HG02943 (cell line): ENCODE measurements around the gene ZNF827.

Source experiments
- ATAC-seq: cut with Tn5 transposase; IDR thresholded peaks from one replicate; pipeline ENCODE4 v1.9.1; 2021; ENCODE audit warnings: mild to moderate bottlenecking, low read depth, moderate library complexity; ENCODE audit not compliant: unreplicated experiment

Gene ZNF827

DNA sequence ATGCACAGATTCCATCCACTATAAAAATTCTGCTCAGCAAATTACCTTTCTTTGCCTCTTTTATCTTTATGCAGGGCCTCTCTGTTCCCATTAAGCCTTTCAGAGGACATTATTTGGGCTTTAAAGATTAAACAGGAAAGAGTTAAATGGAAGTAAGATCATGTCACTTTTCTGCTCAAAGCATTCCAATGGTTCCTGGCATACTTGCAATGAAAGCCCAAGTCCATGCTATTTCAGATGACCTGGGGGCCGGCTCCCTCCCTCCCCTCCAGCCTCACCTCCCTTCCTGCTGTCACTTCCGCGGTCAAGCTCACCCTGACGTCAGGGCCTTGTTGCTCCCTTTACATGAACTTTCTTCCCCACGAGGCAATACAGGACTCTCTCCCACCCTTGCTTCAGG, 133.1 kb downstream of the ZNF827 start:
- ATAC-seq = no peak

DNA sequence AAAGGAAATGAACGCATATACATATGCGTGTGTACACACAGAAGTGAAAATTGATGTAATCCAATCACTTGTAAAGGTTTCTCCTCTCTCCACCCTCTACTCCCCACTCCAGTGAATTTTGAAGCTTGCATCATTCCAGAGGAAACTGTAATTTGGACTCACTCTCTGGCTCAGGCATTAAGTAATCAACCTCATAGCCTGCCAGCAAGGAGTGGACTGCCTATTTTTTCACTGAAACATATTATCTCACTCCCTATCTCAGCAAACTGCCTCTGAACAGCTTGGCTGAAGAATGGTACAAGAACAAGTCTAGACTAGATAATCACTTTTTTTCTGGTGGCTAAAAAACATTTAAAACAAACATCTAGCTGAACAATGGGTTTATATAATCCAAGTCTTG, 134.5 kb downstream of the ZNF827 start:
- ATAC-seq = no peak

DNA sequence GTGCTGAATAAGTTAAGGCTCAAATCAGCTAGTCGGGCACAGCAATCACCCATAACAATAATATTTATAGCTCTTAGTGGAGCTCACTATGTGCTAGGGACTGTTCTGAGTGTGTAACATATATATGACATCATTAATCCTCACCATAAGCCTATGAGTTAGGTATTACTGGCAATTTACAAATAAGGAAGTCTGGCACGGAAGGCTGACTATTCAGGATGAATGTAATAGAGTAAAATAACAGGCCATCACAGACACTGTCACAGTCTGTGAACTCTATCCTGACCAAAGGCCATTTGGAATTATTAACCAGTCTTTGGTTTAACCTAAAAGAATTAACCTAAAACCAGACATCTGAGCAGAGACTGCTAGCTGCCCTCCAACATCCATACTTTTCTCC, 139.4 kb downstream of the ZNF827 start:
- ATAC-seq = no peak

DNA sequence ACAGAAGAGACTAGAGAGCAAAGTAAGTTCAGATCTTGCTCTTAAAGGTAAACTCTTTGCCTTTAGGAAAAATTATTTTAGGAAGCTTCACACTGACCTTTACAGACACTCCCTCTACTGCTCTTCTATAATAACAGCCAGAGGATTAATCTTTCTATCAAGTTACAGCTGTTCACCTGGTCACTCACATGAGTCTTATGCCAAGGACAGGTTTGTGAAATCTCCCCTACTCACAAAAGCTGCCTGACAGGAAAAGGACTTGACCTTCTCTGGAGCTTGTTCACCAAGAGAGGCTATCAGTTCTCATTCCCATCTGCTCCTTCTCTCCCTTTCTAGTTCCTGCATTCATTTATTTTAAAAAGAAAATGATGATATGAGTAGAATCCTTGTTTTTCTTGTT, 141.3 kb downstream of the ZNF827 start:
- ATAC-seq = no peak

DNA sequence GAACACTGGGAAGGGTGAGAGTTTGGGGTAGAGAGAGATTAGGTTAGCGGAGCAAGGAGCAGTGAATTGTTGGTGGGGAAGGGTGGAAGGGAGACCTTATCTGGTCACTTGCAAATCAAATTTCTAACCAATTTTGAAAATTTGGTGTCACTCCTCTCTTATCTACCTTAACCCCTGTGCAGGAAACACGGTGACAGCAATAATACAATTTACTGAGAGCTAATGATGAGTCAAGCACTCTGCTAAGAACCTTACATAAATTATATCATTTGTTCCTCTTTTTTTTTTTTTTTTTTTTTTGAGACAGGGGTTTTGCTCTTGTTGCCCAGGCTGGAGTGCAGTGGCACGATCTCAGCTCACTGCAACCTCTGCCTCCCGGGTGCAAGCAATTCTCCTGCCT, 142.3 kb downstream of the ZNF827 start:
- no peak for ATAC-seq

DNA sequence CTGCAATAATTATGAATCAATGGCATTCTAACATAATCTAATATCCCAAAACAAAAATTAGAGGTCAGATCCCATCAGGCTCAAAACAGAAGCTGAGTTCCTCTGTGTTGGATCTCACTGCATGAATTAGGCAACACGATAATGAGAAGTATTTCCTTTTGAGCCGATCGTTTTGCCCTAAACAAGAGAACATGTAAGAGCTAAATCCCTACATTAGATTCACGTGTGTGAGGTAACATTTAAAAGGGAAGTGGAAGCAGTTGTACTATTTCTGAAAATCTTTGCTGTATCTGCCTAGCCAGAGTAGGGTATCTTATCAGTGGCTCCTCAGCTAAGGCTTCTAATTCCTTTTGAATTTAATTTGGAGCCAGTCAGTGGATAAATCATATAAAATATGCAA, 143.1 kb downstream of the ZNF827 start:
- no peak for ATAC-seq

DNA sequence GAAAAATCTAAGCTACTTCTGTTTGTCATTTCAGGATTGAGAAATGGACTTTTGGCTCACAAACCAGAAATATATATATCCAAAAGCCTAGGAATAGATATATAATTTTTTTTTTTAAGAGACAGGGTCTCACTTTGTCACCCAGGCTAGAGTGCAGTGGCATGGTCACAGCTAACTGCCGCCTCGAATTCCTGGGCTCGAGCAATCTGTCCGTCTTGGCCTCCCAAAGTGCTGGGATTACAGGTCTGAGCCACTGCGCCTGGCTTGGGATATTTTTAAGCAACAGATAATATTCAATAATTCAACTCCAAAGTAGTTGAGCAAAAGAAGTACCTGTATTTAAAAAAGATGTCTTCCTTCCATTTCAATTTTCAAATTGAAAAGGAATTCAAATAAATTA, 146.2 kb downstream of the ZNF827 start:
- ATAC-seq = no peak

DNA sequence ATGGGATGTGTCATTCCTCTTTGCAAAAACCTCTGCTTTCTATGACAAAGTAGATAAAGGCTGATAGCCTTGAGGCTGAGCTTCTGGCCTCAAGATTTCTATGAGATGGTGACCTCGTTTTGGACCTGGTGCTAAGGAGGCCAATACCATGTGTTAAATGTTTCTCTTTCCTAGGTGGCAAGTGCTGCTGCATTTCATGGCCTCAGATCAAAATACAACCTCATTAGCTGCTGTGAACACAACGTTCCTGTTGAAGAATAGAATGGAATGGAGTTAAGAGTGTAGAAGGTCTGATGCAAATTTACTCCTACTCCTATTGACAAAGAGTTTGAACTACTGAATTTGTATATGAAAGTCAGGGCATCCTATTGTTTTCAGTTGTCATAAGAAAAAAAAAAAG, 146.6 kb downstream of the ZNF827 start:
- no peak for ATAC-seq

DNA sequence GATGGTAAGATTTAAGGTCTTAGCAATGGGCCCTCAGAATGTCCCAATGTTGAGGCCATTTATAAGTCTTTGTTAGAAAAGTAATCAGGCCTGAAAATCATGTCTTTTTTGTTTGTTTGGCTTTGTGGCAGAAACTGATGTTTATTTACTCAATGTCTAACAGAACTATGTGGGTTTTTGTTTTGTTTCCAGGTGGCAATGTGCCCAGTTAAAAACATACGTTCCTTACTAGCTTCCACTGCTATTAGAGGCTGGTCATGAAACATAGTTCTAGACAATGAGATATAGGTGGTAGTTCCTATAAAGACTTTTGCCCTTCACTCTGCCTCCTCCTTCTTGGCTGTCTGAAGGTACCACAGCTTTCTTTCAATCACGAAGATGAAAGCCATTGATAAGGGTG, 149.9 kb downstream of the ZNF827 start:
- no peak for ATAC-seq

DNA sequence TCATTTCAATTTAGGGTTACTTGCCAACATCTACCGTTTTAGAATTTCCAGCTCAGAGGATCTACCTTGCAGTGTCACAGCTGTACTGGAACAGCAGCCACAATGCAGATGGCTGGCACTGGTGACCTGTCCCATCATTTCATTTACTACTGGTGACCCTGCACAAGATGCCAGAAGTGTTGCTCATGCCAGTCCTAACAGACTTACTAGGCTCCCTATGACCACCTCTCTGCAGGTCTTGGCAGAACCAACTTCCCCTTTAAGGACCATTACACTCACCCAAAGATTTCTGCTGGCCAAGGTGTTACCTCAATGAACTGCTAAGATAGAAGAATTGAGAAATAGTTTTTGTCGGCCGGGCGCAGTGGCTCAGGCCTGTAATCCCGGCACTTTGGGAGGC, 151.8 kb downstream of the ZNF827 start:
- no peak for ATAC-seq

DNA sequence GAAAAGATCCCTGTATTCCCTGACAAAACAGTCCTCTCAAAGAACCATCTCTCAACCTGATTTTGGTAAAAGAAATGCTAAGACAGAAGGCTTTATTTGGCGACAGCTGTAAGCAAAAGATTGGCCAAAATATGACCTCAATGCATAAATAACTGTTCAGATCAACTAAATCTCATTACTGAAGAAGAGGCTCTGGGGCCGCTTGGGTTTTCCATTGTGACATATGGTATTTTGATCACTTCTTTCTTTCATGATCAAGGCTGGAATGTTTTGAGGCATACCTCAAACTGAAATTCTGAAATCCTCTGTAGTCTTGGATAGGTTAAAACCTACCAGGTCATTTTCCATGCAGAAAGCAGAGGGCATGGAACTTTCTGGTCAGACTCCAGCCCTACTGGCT, 152.4 kb downstream of the ZNF827 start:
- no peak for ATAC-seq

DNA sequence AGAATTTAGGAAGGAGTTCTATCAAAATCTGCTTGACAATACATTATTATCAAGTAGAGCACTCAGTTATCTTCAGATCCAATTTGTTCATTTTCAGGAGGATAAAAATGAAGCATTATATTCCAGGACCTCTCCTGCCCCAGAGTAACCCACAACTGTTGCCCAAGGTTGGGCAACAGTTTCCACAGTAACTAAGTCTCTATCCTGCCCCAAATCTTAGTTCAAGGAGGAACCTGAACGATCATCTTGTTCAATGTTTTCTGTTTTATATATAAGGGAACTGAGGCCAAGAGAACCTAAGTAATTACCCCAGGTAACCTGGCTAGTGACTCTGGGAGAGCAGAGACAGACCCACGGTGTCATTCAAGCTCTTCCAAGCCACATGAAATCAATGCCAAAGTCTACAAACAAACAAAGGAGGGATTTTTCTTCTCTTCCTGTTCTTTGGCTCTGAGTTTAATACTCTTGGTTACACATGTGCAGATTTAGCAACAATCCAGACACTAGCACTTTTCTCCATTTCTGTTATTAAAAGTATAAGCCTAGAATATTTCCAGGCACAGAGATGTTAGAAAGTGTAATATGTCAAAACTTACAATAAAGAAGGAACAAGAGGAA, 153.1 kb downstream of the ZNF827 start:
- no peak for ATAC-seq

DNA sequence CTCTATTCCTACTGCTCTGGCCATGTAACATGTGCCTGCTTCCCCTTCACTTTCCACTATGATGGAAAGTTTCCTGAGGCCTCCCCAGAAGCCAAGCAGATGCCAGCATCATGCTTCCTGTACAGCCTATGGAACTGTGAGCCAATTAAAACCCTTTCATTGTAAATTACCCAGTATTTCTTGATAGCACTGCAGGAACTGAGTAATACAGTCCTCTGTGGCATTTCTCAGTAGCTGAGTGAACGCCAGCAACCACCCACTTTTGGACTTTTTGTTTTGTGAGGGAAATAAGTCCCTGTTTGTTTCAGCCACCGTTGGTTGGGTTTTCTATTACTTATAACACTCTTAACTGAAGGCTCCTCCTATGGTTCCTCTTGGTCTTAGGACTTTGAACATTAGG, 154.6 kb downstream of the ZNF827 start:
- ATAC-seq = no peak

DNA sequence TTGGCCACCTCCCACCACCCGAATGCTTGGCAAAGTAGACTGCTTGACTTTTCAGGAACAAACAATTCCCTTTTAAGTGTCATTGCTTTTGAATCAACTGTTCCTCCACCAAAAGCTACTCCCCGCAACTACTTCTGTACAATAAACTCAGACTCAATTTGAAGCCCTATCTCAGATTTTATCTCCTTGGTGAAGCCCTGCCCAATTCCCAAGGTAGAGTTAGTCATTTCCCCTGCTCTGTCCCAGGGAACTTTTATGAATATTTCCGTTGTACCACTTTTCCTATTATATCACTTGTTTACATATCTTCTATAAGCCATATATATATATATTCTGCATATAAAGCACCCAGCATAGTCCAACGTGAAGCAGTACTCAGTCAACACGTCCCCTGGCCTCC, 155.9 kb downstream of the ZNF827 start:
- no peak for ATAC-seq

DNA sequence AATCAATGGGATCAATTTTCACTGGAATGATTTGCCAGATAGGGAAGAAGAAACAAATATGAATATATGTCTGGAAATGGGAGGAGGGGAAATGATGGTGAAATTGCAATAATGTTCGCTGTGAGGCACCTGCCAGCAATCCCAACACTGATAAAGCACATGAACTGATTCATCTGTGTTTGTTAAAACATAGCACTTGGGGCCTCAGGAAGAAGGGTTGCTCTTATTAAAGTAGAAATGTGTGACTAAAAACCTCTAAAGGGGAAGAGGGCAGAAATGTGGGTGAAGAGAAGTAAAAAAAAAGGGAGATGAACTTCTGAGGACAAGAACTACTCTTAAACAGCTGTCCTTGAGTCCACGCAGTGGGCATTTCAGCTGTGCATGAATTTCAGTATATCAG, 157.3 kb downstream of the ZNF827 start:
- no peak for ATAC-seq

DNA sequence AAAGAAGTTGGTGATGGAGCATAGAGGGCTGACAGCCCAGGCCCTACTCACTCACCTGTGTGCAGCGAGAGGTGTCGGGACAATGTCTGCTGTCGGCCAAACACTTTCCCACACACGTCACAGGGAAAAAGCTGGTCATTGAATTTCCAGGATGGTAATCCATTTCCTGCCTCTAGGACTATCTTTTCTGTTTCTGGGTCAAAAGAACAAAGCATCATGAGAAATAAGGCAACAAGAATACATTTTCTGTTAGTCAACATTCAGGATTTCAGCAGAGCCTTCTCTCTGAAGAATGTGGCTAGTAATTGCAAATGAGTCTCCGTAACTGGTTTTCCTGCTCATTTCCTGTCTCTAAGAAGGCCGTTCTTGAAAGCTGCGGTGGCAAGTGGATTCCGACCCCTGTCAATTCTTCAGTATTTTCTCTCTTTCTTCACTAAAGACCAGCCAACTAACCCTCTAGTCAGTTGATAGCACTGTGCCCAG, 159.3 kb downstream of the ZNF827 start:
- no peak for ATAC-seq

DNA sequence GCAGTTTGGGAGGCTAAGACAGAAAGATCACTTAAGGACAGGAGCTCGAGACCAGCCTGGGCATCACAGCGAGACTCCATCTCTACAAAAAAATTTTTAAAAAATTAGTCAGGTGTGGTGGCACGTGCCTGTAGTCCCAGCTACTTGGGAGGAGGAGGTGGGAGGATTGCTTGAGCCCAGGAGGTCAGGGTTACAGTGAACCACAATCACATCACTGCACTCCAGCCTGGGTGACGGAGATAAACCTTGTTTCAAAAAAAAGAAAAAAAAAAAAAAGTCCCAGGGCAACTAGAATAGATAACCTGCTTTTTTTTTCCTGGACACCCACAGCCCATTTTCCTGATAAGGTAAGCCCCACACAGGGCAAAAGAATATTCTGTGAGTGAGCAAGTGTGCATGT, 162.4 kb downstream of the ZNF827 start:
- no peak for ATAC-seq

DNA sequence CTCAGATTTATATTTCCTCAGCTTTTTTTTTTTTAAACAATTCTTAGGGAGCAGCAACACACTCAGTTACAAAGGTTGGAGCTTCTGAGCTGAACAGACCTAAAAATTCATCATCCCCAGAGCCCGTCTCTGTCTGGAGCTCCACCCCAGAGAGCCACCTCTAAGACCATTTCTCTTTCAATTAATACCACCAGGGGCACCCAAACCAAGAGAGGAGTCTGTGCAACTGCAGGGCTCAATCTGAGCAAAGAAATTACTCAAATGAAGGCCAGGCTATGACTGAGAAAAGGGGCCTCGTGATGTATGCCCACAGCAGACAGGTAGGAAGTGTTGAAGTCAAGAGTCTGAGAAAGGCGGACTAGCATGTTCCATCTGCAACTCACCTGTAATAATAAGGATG, 163.2 kb downstream of the ZNF827 start:
- ATAC-seq = no peak

DNA sequence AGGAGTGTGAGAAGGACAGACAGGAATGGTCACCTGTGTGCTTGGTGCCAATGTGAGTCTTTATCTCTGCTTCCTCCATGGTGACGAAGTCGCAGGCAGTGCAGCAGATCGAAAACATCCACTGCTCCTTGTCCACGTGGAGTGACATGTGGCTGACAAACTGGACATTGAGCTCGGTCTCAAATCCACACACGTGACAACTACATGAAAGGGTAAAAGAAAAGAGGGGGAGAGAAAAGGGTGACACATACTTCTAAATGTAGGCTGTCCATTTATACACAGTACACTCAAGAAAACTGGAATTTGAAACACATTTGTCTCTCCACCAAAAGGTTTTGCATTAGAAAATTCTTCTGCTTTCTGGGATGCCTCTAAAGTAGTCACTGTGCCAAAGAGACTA, 164.2 kb downstream of the ZNF827 start:
- ATAC-seq = no peak

DNA sequence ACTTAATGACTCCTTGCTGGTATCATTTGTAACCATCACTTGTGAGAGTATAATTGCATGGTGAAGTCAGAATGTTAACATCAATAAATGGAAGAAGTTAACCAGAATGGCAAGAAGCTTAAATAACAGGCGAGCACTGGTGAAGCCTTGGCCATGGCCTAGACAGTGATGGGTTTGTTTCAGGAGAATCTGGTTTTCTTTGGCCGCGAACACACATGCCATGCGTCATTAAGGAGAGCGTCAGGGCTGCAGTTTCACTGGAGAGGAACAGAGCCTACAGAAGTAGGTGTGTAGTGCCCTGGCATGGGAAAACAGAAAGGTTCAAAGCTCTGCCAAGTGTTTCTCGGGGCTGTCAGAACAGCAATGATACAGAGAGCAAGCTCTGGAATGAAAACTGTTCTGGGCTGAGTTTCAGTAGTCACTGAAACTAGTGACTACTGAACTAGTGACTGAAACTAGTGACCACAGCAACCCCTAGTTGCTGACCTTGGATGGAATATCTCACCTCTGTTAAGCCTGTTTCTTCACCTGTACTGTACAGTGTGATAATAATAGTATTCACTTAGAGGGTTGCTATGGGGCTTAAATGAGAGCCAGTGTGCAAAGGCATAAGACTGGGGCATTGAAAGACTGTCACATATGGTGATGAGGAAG, 164.9 kb downstream of the ZNF827 start:
- ATAC-seq = peak; percentile 89

DNA sequence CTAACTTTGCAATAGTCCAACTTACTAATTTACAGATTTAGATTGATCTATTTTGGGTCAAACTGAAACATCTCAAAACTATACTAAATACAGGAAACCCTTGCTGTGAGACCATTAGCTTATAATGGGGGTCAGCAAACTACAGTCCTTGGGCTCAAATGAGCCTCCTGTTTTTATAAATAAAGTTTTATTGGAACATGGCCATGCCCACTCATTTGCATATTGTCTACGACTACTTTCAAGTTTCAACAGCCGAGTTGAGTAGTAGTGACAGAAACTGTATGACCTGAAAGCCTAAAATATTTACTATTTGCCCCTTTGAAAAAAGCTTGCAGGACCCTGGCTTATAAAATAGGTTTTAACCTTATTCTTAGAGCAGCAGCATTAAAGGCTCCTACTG, 166.3 kb downstream of the ZNF827 start:
- ATAC-seq = no peak

DNA sequence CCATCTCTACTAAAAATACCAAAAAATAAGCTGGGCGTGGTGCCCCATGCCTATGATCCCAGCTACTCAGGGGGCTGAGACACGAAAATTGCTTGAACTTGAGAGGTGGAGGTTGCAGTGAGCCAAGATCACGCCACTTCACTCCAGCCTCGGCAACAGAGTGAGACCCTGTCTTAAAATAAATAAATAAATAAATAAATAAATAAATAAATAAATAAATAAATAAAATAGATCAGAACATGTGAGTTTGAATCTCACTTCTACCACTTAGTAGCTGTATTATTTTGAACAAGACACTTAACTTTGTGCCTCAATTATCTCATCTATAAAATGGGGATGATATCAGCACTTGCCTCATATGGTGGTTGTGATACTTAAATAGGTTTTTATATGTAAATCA, 168.5 kb downstream of the ZNF827 start:
- ATAC-seq = no peak
